ENCODE results near the gene L3MBTL2.

DNA sequence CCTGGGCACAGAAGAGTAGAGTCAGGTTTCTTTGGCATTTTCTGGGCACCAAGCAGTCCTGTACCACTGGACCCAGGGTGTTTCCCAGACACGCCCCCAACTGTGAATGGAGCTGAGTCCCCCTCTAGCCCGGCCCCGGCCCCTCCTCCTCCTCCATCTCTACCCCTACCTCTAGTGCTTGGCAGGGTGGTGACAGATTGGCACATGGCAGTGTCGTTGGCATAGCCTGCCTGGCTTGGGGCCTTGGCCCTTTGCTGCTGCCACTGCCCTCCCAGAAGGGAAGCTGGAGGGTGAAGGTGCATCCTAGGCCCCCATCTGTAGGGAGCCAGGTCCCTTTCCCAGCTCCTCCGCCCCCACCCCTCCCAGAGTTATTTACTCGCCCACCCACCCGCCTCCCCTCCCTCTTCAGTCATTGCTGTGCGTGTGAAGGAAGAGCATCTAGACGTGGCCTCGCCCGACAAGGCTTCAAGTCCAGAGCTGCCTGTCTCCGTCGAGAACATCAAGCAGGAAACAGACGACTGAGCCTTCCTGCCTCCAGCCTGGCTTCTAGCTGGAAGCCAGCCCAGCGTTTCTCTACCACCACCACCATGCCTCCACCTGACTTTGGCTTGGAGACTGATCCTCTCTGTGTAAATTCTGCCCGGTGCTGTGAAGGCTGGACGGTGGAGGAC lies 24.8 kb downstream of the L3MBTL2 start:
- TF ChIP-seq, protein P1, sequence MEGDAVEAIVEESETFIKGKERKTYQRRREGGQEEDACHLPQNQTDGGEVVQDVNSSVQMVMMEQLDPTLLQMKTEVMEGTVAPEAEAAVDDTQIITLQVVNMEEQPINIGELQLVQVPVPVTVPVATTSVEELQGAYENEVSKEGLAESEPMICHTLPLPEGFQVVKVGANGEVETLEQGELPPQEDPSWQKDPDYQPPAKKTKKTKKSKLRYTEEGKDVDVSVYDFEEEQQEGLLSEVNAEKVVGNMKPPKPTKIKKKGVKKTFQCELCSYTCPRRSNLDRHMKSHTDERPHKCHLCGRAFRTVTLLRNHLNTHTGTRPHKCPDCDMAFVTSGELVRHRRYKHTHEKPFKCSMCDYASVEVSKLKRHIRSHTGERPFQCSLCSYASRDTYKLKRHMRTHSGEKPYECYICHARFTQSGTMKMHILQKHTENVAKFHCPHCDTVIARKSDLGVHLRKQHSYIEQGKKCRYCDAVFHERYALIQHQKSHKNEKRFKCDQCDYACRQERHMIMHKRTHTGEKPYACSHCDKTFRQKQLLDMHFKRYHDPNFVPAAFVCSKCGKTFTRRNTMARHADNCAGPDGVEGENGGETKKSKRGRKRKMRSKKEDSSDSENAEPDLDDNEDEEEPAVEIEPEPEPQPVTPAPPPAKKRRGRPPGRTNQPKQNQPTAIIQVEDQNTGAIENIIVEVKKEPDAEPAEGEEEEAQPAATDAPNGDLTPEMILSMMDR (conservative IDR thresholded peaks at IDR 0.05 in 1 of 2, IDR thresholded peaks at IDR 0.05 in 1 of 2; ENCODE audit: extremely low read depth in 1 of 2, insufficient read depth in 1 of 2, low read depth in 1 of 2, low read length in 2 of 2) = no peak
- no peak for TF ChIP-seq EZH2 (IDR thresholded peaks at IDR 0.05; ENCODE audit: borderline replicate concordance, low read length)

Measured in mammary epithelial cell (primary cell).